Duodenal mucosa (tissue), 2 donors: ENCODE results near the gene CENPN.

Source experiments
- H3K27ac ChIP-seq: one replicate; pipeline ENCODE4 v1.7.0; 2013; ENCODE audit warnings: low read depth, low read length
- H3K27me3 ChIP-seq, 2 donors: one replicate each; pipeline ENCODE4 v1.7.0; 2013; ENCODE audit warnings: low read length in 2 of 2, control low read depth in 1 of 2; ENCODE audit not compliant: insufficient read depth in 2 of 2, control insufficient read depth in 1 of 2
- H3K36me3 ChIP-seq, 2 donors: one replicate each; pipeline ENCODE4 v1.7.0; 2013; ENCODE audit warnings: low read length in 2 of 2, control low read depth in 1 of 2; ENCODE audit not compliant: insufficient read depth in 2 of 2, control insufficient read depth in 1 of 2
- H3K4me1 ChIP-seq, 2 donors: one replicate each; pipeline ENCODE4 v1.7.0; 2013; ENCODE audit warnings: low read length in 2 of 2, control low read depth in 1 of 2; ENCODE audit not compliant: insufficient read depth in 2 of 2, control insufficient read depth in 1 of 2
- H3K4me3 ChIP-seq, 2 donors: one replicate each; pipeline ENCODE4 v1.7.0; 2013; ENCODE audit warnings: low read length in 2 of 2, low read depth in 1 of 2
- H3K9ac ChIP-seq, 2 donors: one replicate each; pipeline ENCODE4 v1.7.0; 2013; ENCODE audit warnings: low read length in 2 of 2, low read depth in 1 of 2
- H3K9me3 ChIP-seq, 2 donors: one replicate each; pipeline ENCODE4 v1.7.0; 2013; ENCODE audit warnings: low read length in 2 of 2, control low read depth in 1 of 2; ENCODE audit not compliant: control insufficient read depth in 1 of 2

The CENPN gene

GRCh38 chr16:80974649-80975376, 32.2 kb upstream of the CENPN start:
- H3K36me3 ChIP-seq, result peaks cover 8 to 24% of the 10 kb centered on the region in 2 donors
- no peak overlapping the region for H3K27ac ChIP-seq
- no peak overlapping the region for H3K4me3 ChIP-seq
- no peaks in the 10 kb centered on the region for H3K4me1 ChIP-seq
- no peaks in the 10 kb centered on the region for H3K27me3 ChIP-seq
- H3K9ac ChIP-seq, result no peak overlapping the region
- H3K9me3 ChIP-seq, result no peaks in the 10 kb centered on the region

GRCh38 chr16:80976946-80977345, 30.1 kb upstream of the CENPN start:
- Histone ChIP-seq H3K27ac (no peak overlapping the region), H3K4me1 (no peaks in the 10 kb centered on the region), H3K9me3 (no peaks in the 10 kb centered on the region), H3K27me3 (no peaks in the 10 kb centered on the region), H3K36me3 (peaks cover 8 to 24% of the 10 kb centered on the region in 2 donors), H3K4me3 (no peak overlapping the region), H3K9ac (no peak overlapping the region)

GRCh38 chr16:80981103-80981502, 25.9 kb upstream of the CENPN start:
- Histone ChIP-seq H3K27me3 (no peaks in the 10 kb centered on the region), H3K36me3 (peaks cover 0 to 6% of the 10 kb centered on the region in 2 donors), H3K27ac (no peak overlapping the region), H3K9me3 (no peaks in the 10 kb centered on the region), H3K4me3 (no peak overlapping the region), H3K4me1 (peaks cover 0 to 3% of the 10 kb centered on the region in 2 donors), H3K9ac (no peak overlapping the region)

GRCh38 chr16:80982646-80983045, 24.4 kb upstream of the CENPN start:
- peaks cover 0 to 6% of the 10 kb centered on the region in 2 donors for H3K36me3 ChIP-seq
- H3K27ac ChIP-seq, result no peak overlapping the region
- H3K4me3 ChIP-seq, result no peak overlapping the region
- no peak overlapping the region for H3K9ac ChIP-seq
- no peaks in the 10 kb centered on the region for H3K9me3 ChIP-seq
- H3K4me1 ChIP-seq, result peaks cover 0 to 3% of the 10 kb centered on the region in 2 donors
- H3K27me3 ChIP-seq, result no peaks in the 10 kb centered on the region

DNA sequence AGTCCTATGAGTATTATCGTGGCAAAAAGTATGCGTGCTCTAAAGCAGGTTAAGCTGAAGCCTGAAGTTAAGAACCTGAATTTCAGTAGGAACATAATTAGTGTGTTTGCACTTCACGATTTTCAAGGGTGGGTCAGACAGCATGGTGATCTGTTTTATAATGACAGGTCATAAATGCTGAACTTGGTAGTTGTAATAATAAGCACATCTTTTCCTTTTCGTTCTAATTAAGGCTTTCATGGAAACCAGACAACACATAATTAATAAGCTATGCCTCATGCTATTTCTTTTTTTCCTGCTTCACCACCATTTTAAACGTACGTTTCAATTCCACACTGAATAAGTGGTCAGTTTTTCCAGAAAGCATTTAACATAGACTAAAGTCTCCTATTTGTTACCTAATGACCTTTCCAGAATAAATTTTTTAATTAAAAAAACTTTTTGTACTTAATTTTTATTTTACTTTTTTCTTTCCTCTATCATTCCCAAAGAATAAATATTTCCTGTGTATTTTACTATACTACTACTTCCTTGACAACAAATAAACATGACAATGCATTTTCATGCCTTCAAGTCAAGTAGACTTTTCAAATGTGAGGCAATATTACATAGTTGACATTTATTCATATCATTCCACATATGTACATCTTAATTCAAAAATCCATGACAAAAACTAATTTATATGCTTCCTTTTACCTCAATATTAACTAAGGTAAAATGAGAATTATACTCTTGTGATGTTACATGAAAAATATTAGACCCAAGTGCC, 22.7 kb upstream of the CENPN start:
- no peaks in the 10 kb centered on the region for H3K9me3 ChIP-seq
- H3K27ac ChIP-seq, result no peak overlapping the region
- H3K4me3 ChIP-seq, result no peak overlapping the region
- H3K36me3 ChIP-seq, result peaks cover 0 to 6% of the 10 kb centered on the region in 2 donors
- H3K4me1 ChIP-seq, result peaks cover 0 to 3% of the 10 kb centered on the region in 2 donors
- H3K9ac ChIP-seq, result no peak overlapping the region
- H3K27me3 ChIP-seq, result no peaks in the 10 kb centered on the region

- H3K4me1 ChIP-seq, result peaks cover 0 to 3% of the 10 kb centered on the region in 2 donors
- no peaks in the 10 kb centered on the region for H3K9me3 ChIP-seq
- no peak overlapping the region for H3K4me3 ChIP-seq
- H3K27ac ChIP-seq, result no peak overlapping the region
- H3K27me3 ChIP-seq, result no peaks in the 10 kb centered on the region
- H3K9ac ChIP-seq, result no peak overlapping the region
- H3K36me3 ChIP-seq, result no peaks in the 10 kb centered on the region
Measured at GRCh38 chr16:80985611-80986010, 21.4 kb upstream of the CENPN start.

DNA sequence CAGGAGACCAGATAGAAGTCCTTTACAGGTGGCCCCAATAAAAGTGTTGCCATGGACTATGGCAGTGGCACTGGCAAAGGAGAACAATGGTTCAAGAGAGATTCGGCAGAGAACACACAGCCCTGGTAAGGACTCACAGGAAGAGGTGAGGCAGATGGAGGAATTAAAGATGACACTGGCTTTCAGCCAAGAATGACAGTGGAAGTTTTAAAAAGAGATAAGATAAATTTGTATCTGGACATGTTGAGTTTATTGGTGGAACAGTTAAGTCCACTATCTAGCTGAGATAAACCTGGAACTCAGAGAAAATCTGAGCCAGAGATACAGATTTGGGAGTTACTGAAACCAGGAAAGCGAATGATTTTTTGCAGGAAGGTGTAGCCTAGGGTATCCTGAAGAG, 20.5 kb upstream of the CENPN start:
- Histone ChIP-seq H3K9me3 (no peaks in the 10 kb centered on the region), H3K27ac (no peak overlapping the region), H3K9ac (no peak overlapping the region), H3K4me3 (no peak overlapping the region), H3K4me1 (peaks cover 0 to 3% of the 10 kb centered on the region in 2 donors), H3K36me3 (peaks cover 0 to 5% of the 10 kb centered on the region in 2 donors), H3K27me3 (no peaks in the 10 kb centered on the region)

GRCh38 chr16:80988756-80989155, 18.3 kb upstream of the CENPN start:
- Histone ChIP-seq H3K36me3 (peaks cover 0 to 5% of the 10 kb centered on the region in 2 donors), H3K27ac (no peak overlapping the region), H3K4me1 (peaks cover 0 to 3% of the 10 kb centered on the region in 2 donors), H3K4me3 (no peak overlapping the region), H3K9ac (no peak overlapping the region), H3K27me3 (no peaks in the 10 kb centered on the region), H3K9me3 (no peaks in the 10 kb centered on the region)

GRCh38 chr16:80989801-80990200, 17.2 kb upstream of the CENPN start:
- Histone ChIP-seq H3K27ac (no peak overlapping the region), H3K4me1 (no peaks in the 10 kb centered on the region), H3K27me3 (no peaks in the 10 kb centered on the region), H3K36me3 (peaks cover 0 to 5% of the 10 kb centered on the region in 2 donors), H3K4me3 (no peak overlapping the region), H3K9ac (no peak overlapping the region), H3K9me3 (no peaks in the 10 kb centered on the region)

DNA sequence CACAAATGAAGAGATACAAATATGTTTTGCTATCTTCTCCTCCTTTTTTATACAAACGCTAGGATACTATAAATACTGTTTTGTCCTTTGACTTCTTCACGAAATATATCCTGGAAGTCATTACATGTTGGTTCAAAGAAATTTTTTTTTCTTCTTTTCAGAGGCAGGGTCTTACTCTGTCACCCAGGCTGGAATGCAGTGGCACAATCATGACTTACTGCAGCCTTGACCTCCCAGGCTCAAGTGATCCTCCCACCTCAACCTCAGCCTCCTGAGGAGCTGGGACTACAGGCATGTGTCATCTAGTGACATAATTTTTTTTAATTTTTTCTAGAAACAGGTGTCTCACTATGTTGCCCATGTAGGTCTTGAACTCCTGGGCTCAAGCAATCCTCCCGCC, 16.4 kb upstream of the CENPN start:
- peaks cover 0 to 5% of the 10 kb centered on the region in 2 donors for H3K36me3 ChIP-seq
- H3K4me3 ChIP-seq, result no peak overlapping the region
- no peaks in the 10 kb centered on the region for H3K27me3 ChIP-seq
- no peaks in the 10 kb centered on the region for H3K9me3 ChIP-seq
- H3K27ac ChIP-seq, result no peak overlapping the region
- H3K4me1 ChIP-seq, result no peaks in the 10 kb centered on the region
- no peak overlapping the region for H3K9ac ChIP-seq
